Measurements from ENCODE around the gene SH3RF3.

Gene SH3RF3

GRCh38 chr2:109244750-109245382 is 115.9 kb downstream of the SH3RF3 start:
- DNase-seq = no peak

GRCh38 chr2:109246176-109246575 is 117.2 kb downstream of the SH3RF3 start:
- DNase-seq = no peak

GRCh38 chr2:109246616-109247015 is 117.6 kb downstream of the SH3RF3 start:
- DNase-seq = no peak

- peak in 2 of 3 experiments; percentile 7 to 11 for DNase-seq
Measured at GRCh38 chr2:109247340-109247739, 118.3 kb downstream of the SH3RF3 start.

GRCh38 chr2:109247812-109248211 is 118.8 kb downstream of the SH3RF3 start:
- no peak for DNase-seq

GRCh38 chr2:109248590-109248989 is 119.6 kb downstream of the SH3RF3 start:
- no peak for DNase-seq

- no peak for DNase-seq
Measured at GRCh38 chr2:109253217-109253616, 124.2 kb downstream of the SH3RF3 start.

GRCh38 chr2:109254174-109254904 is 125.3 kb downstream of the SH3RF3 start:
- DNase-seq = no peak

GRCh38 chr2:109255654-109256053 is 126.6 kb downstream of the SH3RF3 start:
- no peak for DNase-seq

GRCh38 chr2:109256111-109256510 is 127.1 kb downstream of the SH3RF3 start:
- no peak for DNase-seq

GRCh38 chr2:109256921-109257320 is 127.9 kb downstream of the SH3RF3 start:
- DNase-seq = no peak

- no peak for DNase-seq
Measured at GRCh38 chr2:109257653-109258052, 128.6 kb downstream of the SH3RF3 start.

GRCh38 chr2:109258376-109258775 is 129.4 kb downstream of the SH3RF3 start:
- no peak for DNase-seq

- DNase-seq = no peak
Measured at GRCh38 chr2:109258905-109259540, 130.0 kb downstream of the SH3RF3 start.

GRCh38 chr2:109259671-109260070 is 130.7 kb downstream of the SH3RF3 start:
- DNase-seq = no peak

GRCh38 chr2:109260116-109260855 is 131.3 kb downstream of the SH3RF3 start:
- no peak for DNase-seq

GRCh38 chr2:109260886-109261700 is 132.1 kb downstream of the SH3RF3 start:
- peak; percentile 61 to 97 (median 92) for DNase-seq

GRCh38 chr2:109261906-109262631 is 133.1 kb downstream of the SH3RF3 start:
- peak in 1 of 3 experiments; percentile 63 for DNase-seq

GRCh38 chr2:109264595-109265328 is 135.8 kb downstream of the SH3RF3 start:
- peak in 1 of 3 experiments; percentile 20 for DNase-seq

- DNase-seq = no peak
Measured at GRCh38 chr2:109265369-109265768, 136.4 kb downstream of the SH3RF3 start.

- no peak for DNase-seq
Measured at GRCh38 chr2:109265953-109266352, 136.9 kb downstream of the SH3RF3 start.

Measured in NCI-H1417 (cell line).